Cardiac fibroblast (primary cell): Measurements from ENCODE around the gene OTOL1.
"Not testable (repeated sequence)": the region's sequence is repeated elsewhere in the genome, so short reads cannot be mapped to it uniquely, and the experiment has no call there.

Source experiments
- DNase-seq, 2 donors: peaks; one replicate each; pipeline versions ENCODE4 v3.0.0 to v3.0.0-alpha.2; 2010; ENCODE audit warnings: low read depth in 2 of 2
- H3K4me3 ChIP-seq, 2 donors: replicated peaks in 1 of 2; 1 replicate in 1 of 2; 2 replicates in 1 of 2; pipeline ENCODE4 v1.5.1; 2011; ENCODE audit warnings: low read depth in 2 of 2, low read length in 2 of 2, mild to moderate bottlenecking in 2 of 2, moderate library complexity in 1 of 2
- TF ChIP-seq, protein P1 (sequence below): IDR thresholded peaks from one replicate; pipeline ENCODE4 v1.5.1; 2011; ENCODE audit warnings: low read depth, mild to moderate bottlenecking, low read length, inconsistent platforms

Gene OTOL1

DNA sequence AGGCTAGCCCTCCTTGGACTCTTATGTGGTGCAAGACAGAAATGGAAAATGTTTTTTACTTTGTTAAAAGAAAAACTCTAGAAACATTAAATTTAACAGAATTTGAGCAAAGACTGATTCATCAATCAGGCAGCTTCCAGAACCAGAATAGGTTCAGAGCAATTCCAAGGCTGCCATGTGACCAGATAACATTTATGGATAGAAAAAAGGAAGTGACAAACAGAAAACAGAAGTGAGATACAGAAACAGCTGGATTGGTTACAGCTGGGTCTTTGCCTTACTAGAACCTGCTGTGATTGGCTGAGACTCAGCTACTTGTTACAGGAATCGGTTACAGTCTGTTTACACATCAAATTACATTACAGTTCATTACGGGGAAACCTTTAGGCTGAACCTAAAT, 22.5 kb upstream of the OTOL1 start:
- DNase-seq = no peak
- H3K4me3 ChIP-seq = no peak overlapping the region
- TF ChIP-seq, protein P1, sequence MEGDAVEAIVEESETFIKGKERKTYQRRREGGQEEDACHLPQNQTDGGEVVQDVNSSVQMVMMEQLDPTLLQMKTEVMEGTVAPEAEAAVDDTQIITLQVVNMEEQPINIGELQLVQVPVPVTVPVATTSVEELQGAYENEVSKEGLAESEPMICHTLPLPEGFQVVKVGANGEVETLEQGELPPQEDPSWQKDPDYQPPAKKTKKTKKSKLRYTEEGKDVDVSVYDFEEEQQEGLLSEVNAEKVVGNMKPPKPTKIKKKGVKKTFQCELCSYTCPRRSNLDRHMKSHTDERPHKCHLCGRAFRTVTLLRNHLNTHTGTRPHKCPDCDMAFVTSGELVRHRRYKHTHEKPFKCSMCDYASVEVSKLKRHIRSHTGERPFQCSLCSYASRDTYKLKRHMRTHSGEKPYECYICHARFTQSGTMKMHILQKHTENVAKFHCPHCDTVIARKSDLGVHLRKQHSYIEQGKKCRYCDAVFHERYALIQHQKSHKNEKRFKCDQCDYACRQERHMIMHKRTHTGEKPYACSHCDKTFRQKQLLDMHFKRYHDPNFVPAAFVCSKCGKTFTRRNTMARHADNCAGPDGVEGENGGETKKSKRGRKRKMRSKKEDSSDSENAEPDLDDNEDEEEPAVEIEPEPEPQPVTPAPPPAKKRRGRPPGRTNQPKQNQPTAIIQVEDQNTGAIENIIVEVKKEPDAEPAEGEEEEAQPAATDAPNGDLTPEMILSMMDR = no peak

DNA sequence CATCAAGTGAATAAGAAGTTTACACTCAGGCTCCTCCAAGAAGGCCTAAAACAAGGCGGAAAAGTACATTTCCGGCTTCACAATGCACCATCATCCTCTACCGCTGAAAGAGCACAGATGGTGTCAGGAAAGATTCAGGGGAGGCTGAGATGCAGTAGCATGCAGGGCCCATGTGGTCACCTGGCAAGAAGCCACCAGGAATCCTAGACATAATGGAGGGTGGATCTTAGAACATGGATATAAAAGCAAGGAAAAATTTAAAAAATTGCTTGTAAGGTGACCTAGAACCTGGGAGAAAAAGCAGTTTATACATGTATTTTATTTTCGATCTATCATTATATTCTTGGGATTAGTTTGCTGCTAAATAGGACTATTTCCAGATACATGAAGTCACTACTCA, 21.9 kb upstream of the OTOL1 start:
- DNase-seq = no peak
- no peak overlapping the region for H3K4me3 ChIP-seq
- TF ChIP-seq, protein P1 = no peak

DNA sequence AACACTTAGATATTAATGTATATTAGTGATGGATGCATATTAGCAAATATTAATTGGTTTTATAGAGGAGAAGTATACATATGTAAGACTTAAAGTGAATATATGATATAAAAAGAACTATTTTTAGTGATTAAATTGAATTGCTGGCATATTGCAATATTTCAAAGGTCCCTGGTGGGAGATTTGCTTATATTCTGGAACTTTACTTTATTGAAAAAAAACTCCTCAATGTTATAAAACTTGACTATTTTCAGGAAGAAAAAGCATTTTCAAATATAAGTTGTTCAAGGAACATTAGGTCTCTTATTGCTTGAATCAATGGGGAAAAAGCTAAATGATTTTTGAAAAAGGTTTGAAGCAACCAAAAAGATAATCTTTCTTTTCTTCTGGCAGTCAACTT, 21.4 kb upstream of the OTOL1 start:
- TF ChIP-seq, protein P1 = no peak
- DNase-seq = no peak

DNA sequence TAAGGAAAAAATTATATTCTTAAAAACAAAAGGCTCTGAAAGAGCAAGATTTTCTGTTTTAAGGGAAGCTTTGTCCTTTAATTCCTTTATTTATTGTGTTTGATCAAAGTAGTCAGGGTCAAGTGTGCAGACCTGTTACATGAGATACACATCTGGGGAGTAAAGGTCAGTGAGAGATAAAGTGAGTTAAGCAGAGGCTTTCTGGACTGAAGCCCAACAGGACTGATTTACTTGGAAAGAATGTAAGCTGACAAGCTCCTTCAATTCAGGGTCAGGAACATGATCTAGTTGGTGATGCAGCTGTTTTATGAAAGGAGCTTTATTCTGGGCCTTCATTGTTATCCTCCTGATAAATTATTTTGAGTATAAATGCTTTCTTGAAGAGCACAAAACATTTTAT, 20.7 kb upstream of the OTOL1 start:
- TF ChIP-seq, protein P1 = no peak
- DNase-seq = peak in 1 of 2 donors; percentile 21
- H3K4me3 ChIP-seq = no peak overlapping the region

More for the DNA sequence above, 21.4 kb upstream of the OTOL1 start:
- no peak overlapping the region for H3K4me3 ChIP-seq

DNA sequence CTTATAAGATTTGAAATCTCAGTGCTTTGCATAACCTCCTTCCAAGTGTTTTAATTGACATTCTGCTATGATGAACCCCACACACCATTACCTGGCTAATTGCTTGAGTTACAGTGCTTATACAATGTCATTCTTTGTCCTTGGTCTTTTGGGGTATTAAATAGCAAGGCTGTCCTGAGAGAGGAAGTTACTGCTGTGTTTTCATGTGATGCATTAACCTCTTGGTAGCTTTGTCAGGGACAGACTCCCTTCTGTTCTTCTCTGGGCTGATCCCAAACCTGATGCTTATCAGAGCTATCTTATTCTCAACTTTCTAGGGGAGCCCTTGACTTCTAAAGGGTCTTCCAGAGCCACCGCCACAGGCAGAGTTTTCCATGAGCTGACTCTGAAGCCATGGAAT, 12.4 kb upstream of the OTOL1 start:
- TF ChIP-seq, protein P1 = no peak

DNA sequence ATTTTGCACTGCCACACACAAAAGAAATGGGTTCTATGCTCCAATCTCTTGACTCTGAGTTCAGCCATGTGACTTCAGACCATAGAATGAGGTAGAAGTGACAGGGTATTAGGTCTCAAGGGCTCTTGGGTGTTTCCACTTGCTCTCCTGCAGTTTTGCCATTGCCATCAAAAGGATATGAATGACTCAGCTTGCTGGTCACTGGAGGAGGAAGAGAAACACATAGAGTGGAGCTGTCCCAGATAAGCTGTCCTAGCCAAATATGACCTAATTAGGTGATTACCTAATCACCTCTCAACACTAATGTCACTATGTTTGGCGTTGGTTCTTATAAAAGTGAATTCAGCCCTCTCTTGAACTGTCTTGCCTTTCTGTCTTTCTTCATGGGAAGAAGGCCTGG, 8.3 kb upstream of the OTOL1 start:
- not testable (repeated sequence) for H3K4me3 ChIP-seq, DNase-seq

More for the DNA sequence above, 12.4 kb upstream of the OTOL1 start:
- DNase-seq = no peak
- H3K4me3 ChIP-seq = no peak overlapping the region

DNA sequence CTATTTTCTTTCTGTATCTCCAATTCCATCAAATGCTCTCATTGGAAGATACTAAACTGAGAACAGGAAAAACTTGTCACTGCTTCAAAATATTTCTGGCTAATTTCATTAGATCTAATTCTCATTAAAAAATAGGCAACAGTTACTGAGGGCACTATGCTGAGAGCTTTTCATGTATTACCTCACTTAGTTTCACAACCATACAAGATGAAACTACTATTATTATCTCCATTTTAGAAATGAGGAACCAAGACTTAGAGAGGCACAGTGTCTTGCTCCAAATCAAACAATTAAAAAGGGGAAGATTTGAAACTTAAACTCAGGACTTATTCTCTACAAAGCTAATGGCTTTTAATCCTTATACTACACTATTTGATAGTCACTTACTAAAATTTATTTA, 7.2 kb upstream of the OTOL1 start:
- DNase-seq = no peak
- TF ChIP-seq, protein P1 = no peak
- no peak overlapping the region for H3K4me3 ChIP-seq

DNA sequence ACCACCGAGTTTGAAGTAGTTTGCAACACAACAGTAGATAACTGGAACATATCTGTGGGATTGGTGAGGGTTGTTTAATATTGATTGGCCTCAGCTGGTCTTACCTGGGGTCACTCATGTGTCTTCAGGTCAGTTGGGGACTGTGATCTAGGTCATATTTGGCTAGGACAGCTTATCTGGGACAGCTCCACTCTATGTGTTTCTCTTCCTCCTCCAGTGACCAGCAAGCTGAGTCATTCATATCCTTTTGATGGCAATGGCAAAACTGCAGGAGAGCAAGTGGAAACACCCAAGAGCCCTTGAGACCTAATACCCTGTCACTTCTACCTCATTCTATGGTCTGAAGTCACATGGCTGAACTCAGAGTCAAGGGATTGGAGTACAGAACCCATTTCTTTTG, 5.8 kb upstream of the OTOL1 start:
- not testable (repeated sequence) for H3K4me3 ChIP-seq, DNase-seq
